HAP-1 (cell line): ENCODE data around the gene KLK14.
A peak's percentile ranks its signal among the peaks of the same experiment; 100 is the strongest.

Experiments used
- DNase-seq, 2 experiments: peaks; one replicate each; pipeline ENCODE4 v3.0.0-alpha.2; 2016 to 2020; ENCODE audit warnings: low spot score in 2 of 2
- H3K27me3 ChIP-seq: fragments of 250-450 bp; sonication (Bioruptor Pico); 2 replicates; pipeline ENCODE4 v1.5.1; 2020; ENCODE audit warnings: low read depth, mild to moderate bottlenecking, moderate library complexity
- H3K36me3 ChIP-seq: fragments of 250-450 bp; sonication (Bioruptor Pico); replicated peaks from 2 replicates; pipeline ENCODE4 v1.5.1; 2020; ENCODE audit warnings: mild to moderate bottlenecking
- H3K4me1 ChIP-seq: fragments of 250-450 bp; sonication (Bioruptor Pico); 2 replicates; pipeline ENCODE4 v1.5.1; 2020; ENCODE audit warnings: mild to moderate bottlenecking
- H3K4me3 ChIP-seq: fragments of 250-450 bp; sonication (Bioruptor Pico); 2 replicates; pipeline ENCODE4 v1.5.1; 2020; ENCODE audit warnings: mild to moderate bottlenecking, moderate library complexity
- H3K9me3 ChIP-seq: fragments of 250-450 bp; sonication (Bioruptor Pico); 2 replicates; pipeline ENCODE4 v1.5.1; 2020; ENCODE audit warnings: mild to moderate bottlenecking, moderate library complexity
- in situ Hi-C: fragments of 300-500 bp; cut with MboI; formaldehyde crosslinking; loops from 3 replicates; pipeline ENCODE4 v1.14.3; 2020; ENCODE audit warnings: low sequenced_read_pairs, inconsistent platforms, mixed read lengths

The KLK14 gene

GRCh38 chr19:51066393-51067186, 16.1 kb downstream of the KLK14 start:
- no peak for DNase-seq
- Histone ChIP-seq H3K27me3 (no peaks in the 10 kb centered on the region), H3K36me3 (no peaks in the 10 kb centered on the region), H3K4me1 (no peaks in the 10 kb centered on the region), H3K4me3 (no peak overlapping the region), H3K9me3 (no peaks in the 10 kb centered on the region)
- in situ Hi-C loops: no loop called here

- no peaks in the 10 kb centered on the region for H3K4me1 ChIP-seq
- no peaks in the 10 kb centered on the region for H3K9me3 ChIP-seq
- no peak for DNase-seq
- no peaks in the 10 kb centered on the region for H3K27me3 ChIP-seq
- in situ Hi-C loops: no loop called here
- no peak overlapping the region for H3K4me3 ChIP-seq
- H3K36me3 ChIP-seq: no peaks in the 10 kb centered on the region
Measured at GRCh38 chr19:51065221-51065960, 17.3 kb downstream of the KLK14 start.

- Histone ChIP-seq H3K36me3 (no peaks in the 10 kb centered on the region), H3K9me3 (no peaks in the 10 kb centered on the region), H3K27me3 (no peaks in the 10 kb centered on the region), H3K4me1 (no peaks in the 10 kb centered on the region), H3K4me3 (no peak within 1 kb of the TSS)
- DNase-seq: peak in 1 of 2 experiments; percentile 34
- in situ Hi-C loops: no loop called here
Measured at GRCh38 chr19:51064534-51065220, 18.0 kb downstream of the KLK14 start, which contains the start of gene KLK13. KLK13 (minus strand) TSS chr19:51065092; CDS start chr19:51065067, 25 bp downstream.

GRCh38 chr19:51063664-51064063, 19.0 kb downstream of the KLK14 start:
- Histone ChIP-seq H3K4me1 (no peaks in the 10 kb centered on the region), H3K27me3 (no peaks in the 10 kb centered on the region), H3K9me3 (no peaks in the 10 kb centered on the region), H3K4me3 (no peak overlapping the region), H3K36me3 (no peaks in the 10 kb centered on the region)
- in situ Hi-C loops: no loop called here
- no peak for DNase-seq

- no peak overlapping the region for H3K4me3 ChIP-seq
- no peaks in the 10 kb centered on the region for H3K9me3 ChIP-seq
- in situ Hi-C loops: no loop called here
- H3K4me1 ChIP-seq: no peaks in the 10 kb centered on the region
- H3K27me3 ChIP-seq: peaks cover 6% of the 10 kb centered on the region; the same call in 1 of the 2 replicates
- no peak for DNase-seq
- no peaks in the 10 kb centered on the region for H3K36me3 ChIP-seq
Measured at GRCh38 chr19:51060973-51061372, 21.7 kb downstream of the KLK14 start.

- in situ Hi-C loops: no loop called here
- Histone ChIP-seq H3K4me3 (no peak overlapping the region), H3K27me3 (peaks cover 7% of the 10 kb centered on the region; the same call in 1 of the 2 replicates)
Measured at GRCh38 chr19:51060336-51060735, 22.4 kb downstream of the KLK14 start.

GRCh38 chr19:51059715-51060114, 23.0 kb downstream of the KLK14 start:
- DNase-seq: no peak
- H3K27me3 ChIP-seq: peaks cover 7% of the 10 kb centered on the region; the same call in 1 of the 2 replicates
- H3K9me3 ChIP-seq: no peaks in the 10 kb centered on the region
- H3K4me1 ChIP-seq: no peaks in the 10 kb centered on the region
- H3K36me3 ChIP-seq: no peaks in the 10 kb centered on the region
- in situ Hi-C loops: no loop called here
- no peak overlapping the region for H3K4me3 ChIP-seq

More at GRCh38 chr19:51060336-51060735, 22.4 kb downstream of the KLK14 start:
- no peak for DNase-seq
- Histone ChIP-seq H3K9me3 (no peaks in the 10 kb centered on the region), H3K36me3 (no peaks in the 10 kb centered on the region), H3K4me1 (no peaks in the 10 kb centered on the region)

- in situ Hi-C loops: no loop called here
- no peak for DNase-seq
- H3K9me3 ChIP-seq: no peaks in the 10 kb centered on the region
- H3K4me3 ChIP-seq: no peak overlapping the region
- H3K36me3 ChIP-seq: no peaks in the 10 kb centered on the region
- peaks cover 15% of the 10 kb centered on the region for H3K27me3 ChIP-seq
- no peaks in the 10 kb centered on the region for H3K4me1 ChIP-seq
Measured at GRCh38 chr19:51055866-51056265, 26.8 kb downstream of the KLK14 start.

- H3K9me3 ChIP-seq: no peaks in the 10 kb centered on the region
- DNase-seq: no peak
- H3K4me1 ChIP-seq: peaks cover 10% of the 10 kb centered on the region
- H3K4me3 ChIP-seq: no peak overlapping the region
- in situ Hi-C loops: no loop called here
- no peaks in the 10 kb centered on the region for H3K36me3 ChIP-seq
- H3K27me3 ChIP-seq: no peaks in the 10 kb centered on the region
Measured at GRCh38 chr19:51047031-51047335, 35.7 kb downstream of the KLK14 start.

- no peaks in the 10 kb centered on the region for H3K9me3 ChIP-seq
- DNase-seq: no peak
- no peaks in the 10 kb centered on the region for H3K27me3 ChIP-seq
- no peak overlapping the region for H3K4me3 ChIP-seq
- in situ Hi-C loops: no loop called here
- no peaks in the 10 kb centered on the region for H3K36me3 ChIP-seq
- H3K4me1 ChIP-seq: peaks cover 10% of the 10 kb centered on the region
Measured at GRCh38 chr19:51044327-51044726, 38.4 kb downstream of the KLK14 start.

- H3K27me3 ChIP-seq: no peaks in the 10 kb centered on the region
- no peak overlapping the region for H3K4me3 ChIP-seq
- no peak for DNase-seq
- in situ Hi-C loops: no loop called here
- H3K4me1 ChIP-seq: peaks cover 10% of the 10 kb centered on the region
- H3K36me3 ChIP-seq: no peaks in the 10 kb centered on the region
- no peaks in the 10 kb centered on the region for H3K9me3 ChIP-seq
Measured at GRCh38 chr19:51043497-51043896, 39.2 kb downstream of the KLK14 start.

- H3K4me1 ChIP-seq: no peaks in the 10 kb centered on the region
- DNase-seq: no peak
- no peaks in the 10 kb centered on the region for H3K36me3 ChIP-seq
- H3K27me3 ChIP-seq: no peaks in the 10 kb centered on the region
- no peak overlapping the region for H3K4me3 ChIP-seq
- H3K9me3 ChIP-seq: no peaks in the 10 kb centered on the region
- in situ Hi-C loops: no loop called here
Measured at GRCh38 chr19:51040151-51040550, 42.5 kb downstream of the KLK14 start.

- in situ Hi-C loops: no loop called here
- DNase-seq: no peak
- Histone ChIP-seq H3K4me1 (no peaks in the 10 kb centered on the region), H3K4me3 (no peak overlapping the region), H3K27me3 (peaks cover 3% of the 10 kb centered on the region; the same call in 1 of the 2 replicates), H3K36me3 (no peaks in the 10 kb centered on the region), H3K9me3 (no peaks in the 10 kb centered on the region)
Measured at GRCh38 chr19:51036519-51036918, 46.2 kb downstream of the KLK14 start.

- Histone ChIP-seq H3K4me3 (no peak within 1 kb of the TSS), H3K27me3 (peaks cover 3% of the 10 kb centered on the region; the same call in 1 of the 2 replicates), H3K4me1 (no peaks in the 10 kb centered on the region), H3K9me3 (no peaks in the 10 kb centered on the region), H3K36me3 (no peaks in the 10 kb centered on the region)
- no peak for DNase-seq
- in situ Hi-C loops: no loop called here
Measured at GRCh38 chr19:51034704-51035103, 48.0 kb downstream of the KLK14 start, which contains the start of gene KLK12. KLK12 (minus strand) TSS chr19:51035002; CDS start chr19:51034621, 381 bp downstream.
